IPS DF 4.7 (cell line): ENCODE data around the gene SOX12.

ENCODE experiments used
- DNase-seq: peaks from one replicate; pipeline ENCODE4 v3.0.0-alpha.2; 2013; ENCODE audit warnings: low spot score; ENCODE audit errors: extremely low read depth

The SOX12 gene

GRCh38 chr20:325045-325888, at the start of gene SOX12:
TSS of gene SOX12 (plus strand) at chr20:325552. CDS start at chr20:325925, 373 bp downstream.
- no peak for DNase-seq

DNA sequence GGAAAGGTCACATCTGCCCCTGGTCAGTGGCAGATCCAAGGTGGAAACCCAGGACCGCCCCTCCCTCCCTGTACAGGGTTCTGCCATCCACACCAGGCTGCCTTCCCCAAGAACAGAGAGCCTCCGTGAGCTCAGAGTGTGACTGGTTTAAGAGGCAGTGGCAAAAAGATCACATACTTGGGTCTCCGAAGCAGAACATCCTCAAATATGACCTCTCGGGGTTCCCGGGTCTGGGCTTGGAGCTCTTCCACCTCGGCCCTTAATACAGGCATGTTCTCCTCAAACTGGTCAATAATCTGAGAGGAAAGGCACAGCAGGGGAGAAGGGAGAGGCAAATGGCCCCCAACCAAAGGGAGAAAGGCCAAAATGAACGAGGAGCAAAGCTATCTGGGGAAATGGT, 49.6 kb upstream of the SOX12 start:
- DNase-seq: no peak

GRCh38 chr20:276620-277495, 48.5 kb upstream of the SOX12 start:
- DNase-seq: no peak

DNA sequence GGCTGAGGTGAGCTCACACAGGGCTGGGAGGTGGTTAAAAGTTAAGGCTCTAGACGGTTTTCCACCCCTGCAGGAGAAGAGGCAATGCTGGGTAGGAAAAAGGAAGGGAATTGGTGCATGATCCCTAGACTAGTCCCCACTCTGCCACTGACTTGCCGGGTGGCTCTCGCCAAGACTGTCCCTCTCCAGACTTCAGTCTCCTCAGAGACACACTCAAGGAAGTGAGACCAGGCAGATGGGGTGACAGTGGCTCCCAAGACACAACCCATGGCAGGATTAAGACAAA, 47.9 kb upstream of the SOX12 start:
- no peak for DNase-seq

DNA sequence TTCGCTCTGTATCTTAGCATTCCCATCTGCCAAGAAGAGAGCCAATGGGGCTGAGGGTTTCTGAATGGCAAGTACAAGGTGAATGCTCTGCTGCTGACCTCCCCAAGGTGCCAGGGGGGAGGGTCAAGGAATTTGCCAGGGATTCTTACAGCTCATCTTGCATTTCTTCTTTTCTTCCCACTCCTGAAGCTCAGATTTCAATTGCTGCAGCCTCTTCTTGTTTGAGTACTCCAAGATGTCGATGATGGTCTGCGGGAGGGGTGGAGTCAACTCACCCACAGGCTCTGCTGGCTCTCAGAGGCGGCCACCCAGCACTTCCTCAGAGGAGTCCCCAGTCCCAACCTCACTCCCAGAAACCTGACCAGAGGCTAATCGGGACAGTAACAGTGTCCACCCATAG, 47.2 kb upstream of the SOX12 start:
- no peak for DNase-seq

DNA sequence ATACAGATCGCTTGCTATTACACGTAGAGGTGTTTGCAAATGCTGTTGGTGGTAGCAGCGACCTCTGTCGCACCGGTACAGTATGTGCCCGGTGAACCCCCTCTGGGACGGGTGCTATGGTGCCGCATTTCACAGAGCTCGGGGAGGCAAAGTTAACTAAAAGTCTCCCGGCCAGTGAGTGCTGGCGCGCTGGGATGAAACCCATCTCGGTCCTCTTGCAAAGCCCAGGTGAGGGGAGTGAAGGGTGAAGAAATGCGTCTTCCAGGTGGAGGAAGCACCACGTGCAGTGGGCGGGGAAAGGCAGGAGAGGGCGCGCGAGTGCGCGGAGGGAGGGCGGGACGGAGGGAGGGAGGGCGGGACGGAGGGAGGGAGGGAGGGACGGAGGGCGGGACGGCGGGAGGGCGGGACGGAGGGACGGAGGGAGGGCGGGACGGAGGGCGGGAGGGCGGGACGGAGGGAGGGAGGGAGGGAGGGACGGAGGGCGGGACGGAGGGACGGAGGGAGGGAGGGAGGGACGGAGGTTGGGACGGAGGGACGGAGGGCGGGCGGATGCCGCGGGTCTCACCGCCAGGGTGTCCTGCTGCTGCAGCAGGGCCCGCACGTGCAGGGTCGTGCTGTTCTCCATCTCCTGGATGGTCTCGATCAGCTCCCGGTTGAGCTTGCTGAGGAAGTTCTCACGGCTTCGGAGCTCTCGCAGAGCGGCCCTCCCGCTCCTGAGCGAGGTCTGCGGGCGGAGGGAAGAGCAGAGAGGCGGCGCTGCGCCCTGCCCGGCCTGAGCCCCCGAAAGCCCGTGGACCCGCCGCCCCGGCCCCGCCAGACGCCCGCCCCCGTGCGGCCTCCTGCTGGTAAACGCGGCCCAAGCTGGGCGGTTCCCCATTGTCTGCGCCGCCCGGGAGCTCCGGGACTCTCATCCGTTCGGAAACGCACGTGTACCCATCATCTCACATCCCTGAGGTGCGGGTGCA, 46.5 kb upstream of the SOX12 start:
- DNase-seq: no peak

GRCh38 chr20:284172-284571, 41.2 kb upstream of the SOX12 start:
- DNase-seq: no peak

GRCh38 chr20:286508-286907, 38.8 kb upstream of the SOX12 start:
- no peak for DNase-seq

GRCh38 chr20:288956-289692, 36.2 kb upstream of the SOX12 start:
- no peak for DNase-seq

- DNase-seq: no peak
Measured at GRCh38 chr20:289693-290083, 35.7 kb upstream of the SOX12 start.

DNA sequence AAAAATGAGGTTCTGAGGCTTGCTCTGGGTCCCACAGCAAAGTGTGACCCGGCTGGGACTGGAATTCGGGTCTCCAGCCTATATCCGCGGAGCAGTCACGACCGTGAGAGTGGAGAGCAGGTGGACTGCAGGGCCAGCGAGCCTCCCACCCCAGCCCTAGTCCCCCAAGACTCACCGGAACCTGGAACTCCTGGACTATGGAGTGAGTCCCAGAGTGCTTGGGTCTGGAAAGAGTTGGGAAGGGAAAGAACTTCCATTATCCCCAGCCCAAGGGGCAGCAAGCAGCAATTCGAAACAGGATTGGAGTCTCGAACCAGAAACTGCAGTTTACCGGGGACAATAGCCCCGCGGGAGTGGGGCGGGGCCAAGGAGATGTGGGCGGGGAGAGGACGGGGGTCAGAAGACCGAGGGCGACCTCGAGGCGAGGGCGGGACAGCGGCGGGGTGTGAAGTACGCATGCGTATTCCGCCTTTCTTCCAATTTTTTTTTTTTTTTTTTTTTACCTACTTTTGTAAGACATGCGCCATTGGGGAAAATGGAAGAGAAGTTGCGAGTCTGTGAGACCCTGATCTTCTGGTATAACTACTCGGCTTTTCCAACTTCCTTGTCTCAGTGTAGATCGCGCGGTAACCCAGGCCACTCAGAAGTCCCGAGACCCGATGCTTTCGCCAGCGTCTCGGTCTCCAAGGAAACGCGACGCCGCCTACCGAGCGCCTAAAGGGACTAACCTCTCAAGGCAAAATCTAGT, 35.1 kb upstream of the SOX12 start, which contains the start of gene C20orf96:
Gene C20orf96, minus strand, starts transcription at position 667 of the 748 bp plus-strand sequence. Its CDS starts 140 bp downstream, at position 527.
- no peak for DNase-seq

GRCh38 chr20:294602-295001, 30.8 kb upstream of the SOX12 start:
- no peak for DNase-seq

GRCh38 chr20:295804-296203, 29.5 kb upstream of the SOX12 start:
- no peak for DNase-seq

GRCh38 chr20:297098-297924, 28.0 kb upstream of the SOX12 start, which contains the start of gene ZCCHC3:
TSS of gene ZCCHC3 (plus strand) at chr20:297570. CDS start at chr20:297587, 17 bp downstream.
- peak; percentile 71 for DNase-seq

- no peak for DNase-seq
Measured at GRCh38 chr20:297925-298775, 27.2 kb upstream of the SOX12 start.

DNA sequence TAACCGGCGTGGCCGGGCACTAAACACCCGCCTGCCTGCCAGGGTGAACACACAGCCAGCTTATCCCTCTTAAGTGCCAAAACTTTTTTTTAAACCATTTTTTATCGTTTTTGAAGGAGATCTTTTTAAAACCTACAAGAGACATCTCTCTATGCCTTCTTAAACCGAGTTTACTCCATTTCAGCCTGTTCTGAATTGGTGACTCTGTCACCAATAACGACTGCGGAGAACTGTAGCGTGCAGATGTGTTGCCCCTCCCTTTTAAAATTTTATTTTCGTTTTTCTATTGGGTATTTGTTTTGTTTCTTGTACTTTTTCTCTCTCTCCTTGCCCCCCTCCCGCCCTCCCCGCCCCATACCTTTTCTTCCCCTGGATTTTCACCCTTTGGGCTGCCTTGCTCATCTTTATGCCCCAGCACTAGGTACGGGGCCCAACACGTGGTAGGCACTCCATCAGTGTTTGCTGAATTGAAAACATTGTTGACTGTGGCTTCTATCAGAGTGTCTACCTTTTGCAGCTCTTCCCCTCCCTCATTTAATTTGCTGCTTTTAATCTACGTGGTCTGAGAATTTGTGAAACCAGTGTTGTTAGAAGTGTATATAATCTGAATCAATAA, 26.5 kb upstream of the SOX12 start:
- no peak for DNase-seq

DNA sequence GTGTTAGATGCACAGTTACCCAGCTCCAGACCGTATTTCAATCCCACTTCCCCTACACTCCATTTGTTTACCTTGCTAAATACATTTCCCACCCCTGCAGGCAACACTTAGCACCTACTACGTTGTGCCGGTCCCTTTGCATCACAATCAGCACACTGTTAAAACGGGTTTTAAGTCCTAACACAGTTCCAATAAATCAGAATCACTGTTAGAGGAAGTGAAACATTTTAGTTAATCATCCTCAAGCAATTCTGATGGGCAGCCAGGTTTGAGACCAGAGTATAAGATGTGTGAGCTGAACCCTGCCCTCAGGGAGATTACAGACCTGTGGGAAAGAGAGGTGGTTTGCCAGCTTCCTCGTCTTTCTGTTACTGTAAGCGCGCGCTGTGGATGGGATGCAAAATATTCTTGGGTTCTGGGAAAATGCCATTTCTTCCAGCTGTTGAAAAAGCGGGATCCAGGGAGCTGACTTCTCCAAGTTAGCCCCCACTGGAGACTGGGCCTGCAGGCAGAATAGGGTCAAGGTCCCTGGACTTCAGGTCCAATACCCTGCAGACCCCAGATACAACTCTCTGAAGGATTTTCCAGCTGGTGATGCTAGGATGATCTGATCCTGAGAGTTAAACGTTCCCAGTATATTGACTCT, 24.9 kb upstream of the SOX12 start:
- no peak for DNase-seq
